CD4-positive, alpha-beta T cell treated with Interferon gamma for 1 hour (primary cell): ENCODE measurements around the gene XRCC2.
"Not testable (repeated sequence)": the region's sequence is repeated elsewhere in the genome, so short reads cannot be mapped to it uniquely, and the experiment has no call there.

Source experiments
- DNase-seq: peaks from one replicate; pipeline ENCODE4 v3.0.0-alpha.2; 2020

The XRCC2 gene

DNA sequence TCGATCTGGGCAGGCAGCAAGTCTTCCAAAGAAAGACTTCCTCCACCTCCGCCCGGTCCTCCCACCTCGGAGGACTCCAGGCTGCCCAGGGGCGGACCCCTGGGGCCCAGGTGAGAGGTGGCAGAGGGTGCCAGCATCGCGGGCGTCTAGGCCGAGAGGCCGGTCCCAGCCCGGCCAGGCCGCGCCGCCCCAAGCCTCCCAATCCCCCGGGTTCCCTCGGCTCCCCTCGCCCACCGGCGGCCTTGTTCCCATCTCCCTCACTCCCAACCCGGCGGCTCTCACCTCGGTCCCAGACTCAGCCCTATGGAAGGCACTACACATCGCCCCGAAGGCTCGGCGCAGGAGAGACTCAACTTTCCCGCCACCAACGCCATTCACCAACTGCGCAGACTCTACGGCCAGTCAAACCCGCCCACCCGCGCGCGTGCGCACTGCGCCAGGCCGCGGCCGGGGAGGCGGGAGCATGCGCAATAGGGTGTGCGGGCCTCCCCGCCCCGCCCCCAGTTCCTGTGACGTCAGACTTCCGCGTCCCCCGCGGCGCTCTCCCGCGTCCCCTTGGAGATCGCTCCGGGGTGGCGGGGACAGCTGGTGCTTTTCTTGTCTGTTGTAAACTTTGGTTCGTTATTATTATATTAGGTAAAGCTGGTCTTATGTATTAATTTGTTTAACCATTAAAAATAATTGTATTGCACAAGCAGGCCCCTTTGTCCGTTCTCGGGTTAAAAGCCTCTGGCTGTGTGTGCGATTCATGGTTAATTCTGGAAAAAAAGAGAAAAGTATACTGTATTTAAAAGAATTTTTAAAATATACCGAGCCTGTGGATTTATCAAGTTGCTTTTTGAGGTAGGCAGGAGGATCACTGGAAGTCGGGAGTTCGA is at the start of gene XRCC2:
XRCC2 (minus strand) TSS at position 383 of the 878 bp plus-strand sequence; CDS start at position 321, 62 bp downstream.
- peak; percentile 91 for DNase-seq

DNA sequence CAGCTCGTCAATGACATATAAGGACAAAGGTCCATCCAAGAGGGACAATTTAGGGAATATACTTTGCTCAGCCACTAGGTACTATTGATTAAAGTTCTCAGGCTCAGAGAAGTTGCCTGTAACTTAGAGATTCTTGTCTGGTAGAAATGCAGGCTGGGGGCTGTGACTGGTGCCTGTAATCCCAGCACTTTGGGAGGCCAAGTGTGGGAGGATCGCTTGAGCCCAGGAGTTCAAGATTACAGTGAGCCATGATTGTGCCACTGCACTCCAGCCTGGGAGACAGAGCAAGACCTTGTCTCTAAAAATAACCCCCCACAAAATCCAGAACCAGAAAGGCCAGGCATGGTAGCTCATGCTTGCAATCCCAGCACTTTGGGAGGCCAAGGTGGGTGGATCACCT is 47.4 kb upstream of the XRCC2 start:
- no peak for DNase-seq

DNA sequence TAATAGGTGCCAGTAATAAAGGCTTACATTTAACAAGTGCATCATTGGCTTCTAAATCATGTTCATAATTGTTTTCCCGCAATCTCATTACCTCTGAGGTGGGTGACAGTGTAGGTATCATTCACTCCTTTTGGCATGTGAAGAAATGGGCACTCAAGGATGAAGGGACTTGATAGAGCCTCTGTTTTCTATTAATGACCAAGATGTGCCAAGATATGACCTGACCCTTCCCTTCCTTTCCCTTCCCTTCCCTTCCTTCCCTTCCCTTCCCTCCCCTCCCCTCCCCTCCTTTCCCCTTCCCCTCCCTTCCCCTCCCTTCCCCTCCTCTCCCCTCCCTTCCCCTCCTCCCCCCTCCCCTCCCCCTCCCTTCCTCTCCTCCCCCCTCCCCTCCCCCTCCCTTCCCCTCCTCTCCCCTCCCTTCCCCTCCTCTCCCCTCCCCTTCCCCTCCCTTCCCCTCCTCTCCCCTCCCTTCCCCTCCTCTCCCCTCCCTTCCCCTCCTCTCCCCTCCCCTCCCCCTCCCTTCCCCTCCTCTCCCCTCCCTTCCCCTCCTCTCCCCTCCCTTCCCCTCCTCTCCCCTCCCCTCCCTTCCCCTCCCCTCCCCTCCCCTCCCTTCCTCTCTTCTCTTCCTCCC is 36.6 kb upstream of the XRCC2 start:
- DNase-seq, result not testable (repeated sequence)

DNA sequence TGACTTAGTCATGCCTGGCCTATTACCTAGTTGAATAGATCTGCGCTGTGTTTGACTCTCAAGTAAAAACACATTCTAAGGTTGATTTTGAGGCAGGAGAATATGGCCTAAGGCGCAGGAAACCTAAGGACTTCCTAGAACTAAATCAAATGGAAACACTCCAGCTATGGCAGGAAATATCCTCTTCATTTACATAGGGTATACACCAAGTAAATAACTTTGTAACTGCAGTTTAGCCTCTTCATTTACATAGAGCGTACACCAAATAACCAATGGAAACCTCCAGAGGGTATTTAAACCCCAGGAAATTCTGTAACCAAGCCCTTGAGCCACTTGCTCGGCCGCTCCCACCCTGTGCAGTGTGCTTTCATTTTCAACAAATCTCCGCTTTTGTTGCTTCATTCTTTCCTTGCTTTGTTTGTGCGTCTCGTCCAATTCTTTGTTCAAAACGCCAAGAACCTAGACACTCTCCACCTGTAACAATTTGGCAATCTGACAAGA is 35.6 kb upstream of the XRCC2 start:
- no peak for DNase-seq

DNA sequence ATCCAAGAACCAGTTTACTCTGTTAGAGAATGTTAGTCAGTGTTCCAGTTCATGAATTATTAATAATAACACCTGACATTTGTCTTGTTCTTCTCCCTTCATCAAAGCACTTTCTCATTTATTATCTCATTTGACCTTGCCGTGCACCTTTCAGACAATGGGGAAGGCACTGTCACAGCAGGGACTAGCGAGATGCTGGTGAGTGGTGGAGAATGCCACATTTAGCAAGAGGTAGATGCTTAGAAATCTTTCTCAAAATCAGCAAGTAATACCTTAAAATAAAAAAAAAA is 34.2 kb upstream of the XRCC2 start:
- no peak for DNase-seq

DNA sequence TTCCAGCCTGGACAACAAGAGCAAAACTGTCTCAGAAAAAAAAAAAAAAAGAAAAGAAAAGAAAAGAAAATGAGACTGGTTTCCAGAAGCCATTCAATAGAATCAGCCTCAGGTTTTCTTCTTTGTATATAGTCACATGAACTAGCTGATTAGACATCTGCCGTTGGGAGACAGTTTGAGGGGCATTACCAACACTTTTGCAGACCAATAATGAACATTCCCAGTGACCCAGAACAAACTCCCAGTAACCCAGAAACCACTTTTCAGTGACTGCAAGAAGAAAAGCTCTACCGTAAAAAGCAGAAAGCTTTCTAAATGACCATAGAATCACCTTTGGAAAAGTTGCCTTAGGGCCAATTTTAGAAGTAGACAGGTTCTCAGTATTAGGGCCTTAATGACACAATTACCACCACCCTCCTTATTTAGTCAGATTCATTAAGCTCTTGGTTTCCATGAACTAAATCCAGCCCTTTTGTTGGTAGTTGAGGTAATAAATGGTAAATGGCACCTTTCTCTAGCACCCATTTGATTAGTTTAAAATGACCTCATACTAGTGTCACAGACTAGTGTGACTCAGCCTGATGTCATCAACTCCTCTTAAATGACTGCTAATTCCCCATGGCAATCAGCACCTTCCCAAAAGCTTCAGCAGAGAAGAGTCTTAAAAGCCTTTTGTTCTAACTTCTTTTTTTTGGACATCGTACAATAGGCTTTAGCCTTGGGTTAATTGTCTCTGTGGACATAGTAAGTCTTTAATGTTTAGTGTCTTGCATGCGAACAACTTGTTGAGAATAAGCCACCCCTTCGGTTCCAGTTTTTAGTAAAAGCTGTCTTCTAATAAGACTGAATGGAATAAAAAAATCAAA is 33.6 kb upstream of the XRCC2 start:
- DNase-seq, result no peak

DNA sequence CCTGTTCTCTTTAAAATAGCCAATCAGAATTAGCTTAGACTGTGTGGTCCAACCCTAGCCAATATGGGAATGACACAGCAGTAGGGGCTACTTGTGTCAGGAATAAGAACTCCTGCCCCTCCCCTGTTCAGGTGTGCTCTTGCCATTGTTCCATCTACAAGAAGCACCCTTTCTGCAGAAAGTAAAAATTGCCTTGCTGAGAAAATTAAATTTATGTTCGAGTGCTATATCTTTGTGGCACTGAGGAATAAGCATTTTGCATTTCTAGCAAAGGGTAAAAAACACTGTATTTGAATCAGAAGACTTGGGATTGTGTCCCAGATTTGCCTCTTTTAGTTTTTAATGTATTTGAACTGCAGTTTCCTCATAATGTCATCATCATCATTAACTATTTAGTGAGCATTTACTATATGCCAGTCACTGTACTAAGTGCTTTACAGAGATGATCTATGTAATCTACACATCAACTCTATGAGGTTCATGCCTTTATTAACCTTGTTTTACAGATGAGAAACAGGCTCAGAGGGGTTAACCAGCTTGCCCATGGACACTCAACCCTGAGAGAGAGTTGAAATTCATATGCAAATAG is 28.9 kb upstream of the XRCC2 start:
- no peak for DNase-seq

DNA sequence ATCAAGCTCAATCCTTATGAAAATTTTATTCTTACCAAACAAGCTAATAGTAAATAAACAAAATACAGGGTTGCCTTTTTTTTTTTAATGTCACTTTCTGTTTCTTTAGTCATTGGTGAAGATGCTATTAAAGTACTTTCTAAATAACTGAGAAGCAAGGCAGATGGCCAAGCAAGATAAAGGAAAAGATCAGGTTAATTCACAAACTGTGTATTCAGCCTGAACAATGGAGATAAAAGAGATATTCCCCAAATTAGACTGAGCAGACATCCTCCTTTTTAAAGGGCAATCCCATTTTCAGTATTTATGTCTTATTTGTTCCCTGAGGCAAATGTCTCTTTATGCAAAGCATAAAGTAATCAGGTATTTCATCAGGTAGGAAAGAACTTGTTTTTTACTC is 23.1 kb upstream of the XRCC2 start:
- DNase-seq, result no peak

DNA sequence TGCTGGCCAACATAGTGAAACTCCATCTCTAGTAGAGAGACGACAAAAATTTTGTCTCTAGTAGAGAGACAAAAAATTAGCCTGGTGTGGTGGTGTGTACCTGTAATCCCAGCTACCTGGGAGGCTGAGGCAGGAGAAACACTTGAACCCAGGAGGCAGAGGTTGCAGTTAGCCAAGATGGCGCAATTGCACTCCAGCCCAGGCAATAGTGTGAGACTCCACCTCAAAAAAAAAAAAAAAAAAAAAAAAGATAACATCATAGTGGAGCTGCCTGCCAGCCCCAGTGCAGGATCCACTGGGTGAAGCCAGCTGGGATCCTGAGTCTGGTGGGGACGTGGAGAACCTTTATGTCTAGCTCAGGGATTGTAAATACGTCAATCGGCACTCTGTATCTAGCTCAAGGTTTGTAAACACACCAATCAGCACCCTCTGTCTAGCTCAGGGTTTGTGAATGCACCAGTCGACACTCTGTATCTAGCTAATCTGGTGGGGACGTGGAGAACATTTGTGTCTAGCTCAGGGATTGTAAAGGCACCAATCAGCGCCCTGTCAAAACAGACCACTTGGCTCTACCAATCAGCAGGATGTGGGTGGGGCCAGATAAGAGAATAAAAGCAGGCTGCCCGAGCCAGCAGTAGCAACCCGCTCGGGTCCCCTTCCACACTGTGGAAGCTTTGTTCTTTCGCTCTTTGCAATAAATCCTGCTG is 21.5 kb upstream of the XRCC2 start:
- DNase-seq, result not testable (repeated sequence)

DNA sequence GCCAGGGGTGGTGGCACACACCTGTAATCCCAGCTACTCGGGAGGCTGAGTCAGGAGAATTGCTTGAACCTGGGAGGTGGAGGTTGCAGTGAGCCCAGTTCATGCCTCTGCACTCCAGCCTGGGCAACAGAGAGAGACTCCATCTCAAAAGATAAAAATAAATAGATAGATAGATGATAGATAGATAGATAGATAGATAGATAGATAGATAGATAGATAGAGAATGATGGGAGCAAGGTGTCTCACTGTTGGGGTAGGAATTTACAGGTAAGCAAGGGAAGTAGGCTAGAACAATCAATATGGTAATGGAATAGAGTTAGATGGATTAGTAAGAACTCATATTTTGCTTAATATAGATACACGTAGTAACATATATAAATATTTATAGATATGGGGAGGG is 16.3 kb upstream of the XRCC2 start:
- DNase-seq, result not testable (repeated sequence)

DNA sequence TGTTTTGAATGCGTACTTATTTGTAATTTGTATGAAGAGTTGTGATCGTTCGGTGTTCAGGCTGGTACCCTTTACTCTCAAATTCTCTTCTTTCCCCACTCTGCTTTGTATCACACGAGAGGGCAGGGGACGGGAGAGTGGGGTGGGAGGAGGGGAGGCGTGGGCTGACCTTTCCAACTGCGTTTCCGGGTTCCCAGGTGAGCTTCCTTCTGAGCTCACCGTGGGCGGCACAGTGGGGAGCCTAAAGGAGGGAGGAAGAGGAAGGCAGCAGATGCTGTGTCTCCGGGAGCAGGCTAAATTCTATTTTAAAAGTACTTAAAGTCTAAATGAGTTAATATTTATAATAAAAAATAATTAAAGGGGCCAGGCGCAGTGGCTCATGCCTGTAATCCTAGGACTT is 7.4 kb upstream of the XRCC2 start:
- no peak for DNase-seq

DNA sequence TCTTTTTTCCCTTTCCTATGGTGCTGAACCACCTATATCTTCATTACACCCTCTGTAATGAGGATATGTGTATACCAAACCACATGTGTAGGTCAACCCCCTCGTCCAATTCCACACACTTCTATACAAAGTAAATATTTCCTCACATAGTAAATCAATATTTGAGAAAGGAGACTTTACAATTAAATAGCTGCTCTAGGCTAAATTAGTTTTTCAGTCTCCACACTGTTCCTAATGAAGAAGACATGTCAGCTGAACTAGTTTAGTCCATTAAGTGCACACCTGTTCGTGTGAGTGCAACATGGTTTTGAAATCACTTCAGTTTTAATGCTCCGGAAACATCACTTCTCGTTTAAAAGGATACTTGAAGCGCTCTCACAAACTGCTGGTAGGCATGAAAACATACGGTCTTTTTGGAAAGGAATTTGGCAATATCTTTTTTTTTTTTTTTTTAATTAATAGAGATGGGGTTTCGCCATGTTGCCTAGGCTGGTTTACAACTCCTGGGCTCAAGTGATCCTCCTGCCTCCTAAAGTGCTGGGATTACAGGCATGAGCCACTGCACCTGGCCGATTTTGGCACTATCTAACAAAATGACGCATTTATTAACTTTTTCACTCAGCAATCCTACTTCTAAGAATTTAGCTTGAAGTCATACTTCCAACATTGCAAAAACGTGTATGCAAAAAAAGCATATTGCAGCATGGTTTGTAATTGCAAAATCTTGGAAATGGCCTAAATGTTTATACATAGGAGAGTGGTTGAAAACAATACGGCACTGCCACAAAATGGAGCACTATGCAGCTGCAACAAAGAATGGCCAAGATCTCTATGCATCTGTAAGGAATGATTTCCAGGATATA is 2.1 kb upstream of the XRCC2 start:
- no peak for DNase-seq

DNA sequence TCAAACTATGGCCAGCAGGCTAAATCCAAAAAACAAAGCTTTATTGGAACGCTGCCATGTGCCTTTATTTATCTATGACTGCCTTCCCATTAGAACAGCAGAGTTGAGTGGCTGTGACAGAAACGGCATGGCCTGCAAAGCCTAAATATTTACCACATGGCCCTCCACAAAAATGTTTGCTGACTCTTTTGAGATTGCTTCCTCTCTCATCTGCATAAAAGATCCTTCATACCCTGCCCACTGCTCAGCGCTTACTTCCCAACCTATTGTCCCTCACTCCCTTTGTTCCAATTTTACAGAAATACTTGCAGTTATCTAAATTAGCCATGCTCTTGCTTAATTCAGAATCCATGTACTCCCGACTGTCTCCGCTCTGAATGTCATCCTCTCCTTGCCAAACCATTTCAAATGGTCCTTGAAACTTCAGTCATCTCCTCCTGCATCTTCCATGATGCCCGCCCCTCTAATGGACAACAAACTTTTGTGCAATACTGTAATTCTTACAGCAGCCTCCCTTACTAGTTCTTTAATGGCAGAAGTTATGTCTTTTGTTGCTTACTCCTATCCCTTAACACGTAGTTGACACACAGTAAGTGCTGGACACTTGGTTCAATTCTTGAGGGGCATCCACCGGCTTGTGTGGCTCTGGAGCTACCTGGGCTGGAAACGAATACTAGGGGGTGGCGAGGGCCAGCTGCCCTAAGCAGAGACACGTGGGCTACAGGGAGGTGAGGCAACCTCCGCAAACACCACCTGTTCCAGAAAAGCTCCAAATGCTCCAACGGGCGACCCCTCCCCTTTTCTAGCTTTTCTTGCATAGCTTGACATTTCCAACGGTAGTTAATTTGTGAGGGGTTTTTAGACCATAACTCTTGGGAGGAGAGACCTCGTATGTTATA is 832 bp downstream of the XRCC2 start:
- no peak for DNase-seq

DNA sequence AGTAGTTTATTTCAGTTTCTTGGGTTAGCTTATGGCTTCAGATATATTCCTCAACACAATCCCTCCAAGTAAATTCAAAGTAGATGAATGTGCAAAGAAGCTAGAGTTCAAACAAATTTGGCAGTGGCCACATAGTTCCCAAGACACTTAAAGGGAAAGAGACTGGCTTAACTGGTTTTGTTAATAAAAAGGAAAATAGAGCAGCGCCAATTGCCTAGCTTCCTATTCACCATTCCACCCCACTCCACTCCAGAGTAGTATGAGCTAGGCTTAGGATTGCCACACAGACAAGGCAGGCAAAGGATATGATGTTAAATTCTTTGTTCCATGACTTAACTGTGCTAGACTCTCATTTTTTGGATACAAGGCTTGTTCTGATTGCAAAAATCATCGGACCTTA is 2.0 kb downstream of the XRCC2 start:
- no peak for DNase-seq

DNA sequence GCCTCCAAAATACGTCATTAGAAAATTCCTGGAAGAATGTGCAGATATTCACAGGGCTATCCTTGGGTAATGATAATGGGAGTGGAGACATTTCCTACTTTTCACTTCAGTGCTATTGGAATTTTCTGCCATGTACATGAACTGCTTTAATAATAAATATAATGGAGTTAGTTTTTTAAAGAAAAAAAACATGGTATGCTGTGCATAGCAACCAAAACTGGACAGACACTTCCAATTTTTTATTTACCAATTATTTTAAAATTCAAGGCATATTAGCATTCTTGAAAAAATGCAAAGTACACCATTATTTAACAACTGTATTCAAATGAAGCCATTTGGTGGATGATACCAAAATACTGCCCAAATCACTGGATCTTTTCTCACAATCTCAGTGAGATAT is 3.3 kb downstream of the XRCC2 start:
- no peak for DNase-seq

DNA sequence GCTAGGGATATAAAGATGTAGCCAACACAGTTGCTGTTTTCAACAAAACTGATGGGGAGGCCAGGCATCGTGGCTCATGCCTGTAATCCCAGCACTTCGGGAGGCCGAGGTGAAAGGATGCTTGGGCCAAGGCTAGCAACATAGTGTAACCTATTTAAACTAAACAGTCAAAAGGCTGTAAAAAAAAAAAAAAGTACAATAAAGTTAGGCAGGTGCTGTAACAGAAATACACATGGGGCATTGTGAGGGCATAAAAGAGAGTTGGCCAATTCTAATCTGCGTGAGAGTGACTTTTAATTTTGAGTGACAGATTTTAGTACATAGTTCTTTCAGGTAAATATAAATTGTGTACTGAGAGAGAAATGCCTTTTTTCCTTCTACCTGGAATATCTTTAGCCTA is 6.2 kb downstream of the XRCC2 start:
- DNase-seq, result no peak

DNA sequence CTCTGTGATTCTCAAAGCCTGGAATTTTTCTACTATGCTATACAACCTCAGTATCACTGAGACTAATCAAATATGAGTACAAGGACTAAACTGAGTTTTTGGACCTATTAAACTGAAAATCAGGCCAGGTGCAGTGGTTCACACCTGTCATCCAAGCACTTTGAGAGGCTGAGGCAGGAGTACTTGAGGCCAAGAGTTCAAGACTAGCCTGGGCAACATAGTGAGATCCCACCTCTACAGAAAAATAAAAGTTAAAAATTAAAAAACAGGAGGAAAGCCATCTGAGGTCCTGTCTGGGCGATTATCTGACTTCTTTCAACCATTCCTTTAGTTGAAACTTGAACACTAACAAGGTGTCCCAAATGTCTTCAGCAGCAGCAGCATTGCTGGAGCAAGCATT is 7.0 kb downstream of the XRCC2 start:
- DNase-seq, result no peak

DNA sequence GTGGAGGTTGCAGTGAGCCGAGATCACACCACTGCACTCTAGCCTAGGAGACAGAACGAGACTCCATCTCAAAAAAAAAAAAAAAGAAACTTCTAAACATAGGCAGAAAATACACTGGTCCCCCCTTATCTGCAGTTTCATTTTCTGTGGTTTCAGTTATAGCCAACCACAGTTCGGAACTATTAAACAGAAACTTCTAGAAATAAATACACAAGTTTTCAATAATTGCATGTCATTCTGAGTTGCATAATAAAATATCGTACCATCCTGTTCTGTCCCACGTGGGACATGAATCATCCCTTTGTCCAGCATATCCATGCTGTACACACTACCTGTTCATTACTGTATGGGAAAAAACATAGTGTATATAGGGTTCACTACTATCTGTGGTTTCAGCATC is 8.0 kb downstream of the XRCC2 start:
- DNase-seq, result no peak

DNA sequence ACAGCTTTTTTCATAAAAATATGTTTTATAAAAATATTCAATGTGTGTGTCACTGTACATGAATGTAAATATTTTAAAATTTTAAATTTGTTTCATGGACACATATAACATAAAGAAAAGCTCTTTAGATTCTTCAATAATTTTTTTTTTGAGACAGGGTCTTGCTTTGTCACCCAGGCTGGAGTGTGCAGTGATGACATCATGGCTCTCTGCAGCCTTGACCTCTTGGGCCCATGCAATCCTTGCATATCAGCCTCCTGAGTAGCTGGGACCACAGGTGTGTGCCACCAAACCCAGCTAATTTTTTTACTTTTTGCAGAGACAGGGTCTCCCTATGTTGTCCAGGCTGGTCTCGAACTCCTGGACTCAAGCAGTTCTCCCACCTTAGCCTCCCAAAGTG is 9.9 kb downstream of the XRCC2 start:
- no peak for DNase-seq

DNA sequence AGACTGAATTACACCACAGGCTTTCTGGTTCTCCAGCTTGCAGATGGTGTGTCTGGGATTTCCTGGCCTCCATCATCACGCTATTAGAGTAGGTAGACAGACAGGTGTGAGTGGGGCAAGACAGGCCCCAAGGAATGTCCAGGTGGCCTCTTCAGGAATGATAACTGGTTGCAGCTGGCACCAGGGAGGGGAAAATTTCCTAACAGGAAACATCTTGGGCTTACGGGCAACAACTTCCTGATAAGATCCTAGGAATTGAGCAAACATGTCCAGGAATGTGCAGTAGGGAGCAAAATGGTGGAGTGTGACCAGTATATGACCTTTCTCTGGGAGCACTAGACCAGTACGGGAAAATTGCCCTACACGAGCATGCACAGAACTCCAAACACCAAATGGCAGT is 11.3 kb downstream of the XRCC2 start:
- no peak for DNase-seq
